Fibroblast of mammary gland (primary cell): ENCODE data around the gene MSI2.

Experiments used
- DNase-seq: peaks from one replicate; pipeline ENCODE4 v3.0.0-alpha.2; 2010; ENCODE audit warnings: low read depth
- H3K4me3 ChIP-seq: 2 replicates; pipeline ENCODE4 v1.5.1; 2011; ENCODE audit warnings: low read depth, mild to moderate bottlenecking, low read length, moderate library complexity; ENCODE audit not compliant: control insufficient read depth
- TF ChIP-seq, protein P1 (sequence below): conservative IDR thresholded peaks from 2 replicates; pipeline ENCODE4 v1.5.1; 2011; ENCODE audit warnings: low read depth, low read length, inconsistent platforms; ENCODE audit not compliant: control insufficient read depth, insufficient read depth

The MSI2 gene

DNA sequence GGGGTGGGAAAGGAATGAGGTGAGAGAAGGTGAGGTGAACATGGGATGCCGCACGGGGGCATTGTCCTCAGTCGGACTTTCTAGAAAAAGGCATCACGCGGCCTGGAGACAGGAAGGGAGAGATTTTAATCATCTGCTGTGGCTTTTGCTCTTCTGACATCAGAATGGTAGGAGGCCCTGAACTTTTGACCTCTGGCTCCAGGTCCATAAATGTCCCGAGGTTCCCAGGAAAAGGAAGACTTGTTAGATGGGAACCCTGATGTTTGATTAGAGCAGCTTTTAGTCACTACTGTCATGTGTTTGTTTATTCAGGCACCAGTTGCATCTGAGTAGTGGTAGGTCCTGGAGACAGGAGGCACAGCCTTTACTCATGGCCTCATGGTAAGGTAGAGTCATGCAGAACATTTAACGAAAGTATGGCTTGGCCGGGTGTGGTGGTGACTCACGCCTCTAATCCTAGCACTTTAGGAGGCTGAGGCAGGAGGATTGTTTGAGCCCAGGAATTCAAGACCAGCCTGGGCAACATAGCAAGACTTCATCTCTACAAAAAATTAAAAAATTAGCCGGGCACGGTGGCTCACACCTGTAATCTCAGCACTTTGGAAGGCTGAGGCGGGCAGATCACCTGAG is 203.1 kb downstream of the MSI2 start:
- DNase-seq, result peak; percentile 73
- TF ChIP-seq, protein P1, sequence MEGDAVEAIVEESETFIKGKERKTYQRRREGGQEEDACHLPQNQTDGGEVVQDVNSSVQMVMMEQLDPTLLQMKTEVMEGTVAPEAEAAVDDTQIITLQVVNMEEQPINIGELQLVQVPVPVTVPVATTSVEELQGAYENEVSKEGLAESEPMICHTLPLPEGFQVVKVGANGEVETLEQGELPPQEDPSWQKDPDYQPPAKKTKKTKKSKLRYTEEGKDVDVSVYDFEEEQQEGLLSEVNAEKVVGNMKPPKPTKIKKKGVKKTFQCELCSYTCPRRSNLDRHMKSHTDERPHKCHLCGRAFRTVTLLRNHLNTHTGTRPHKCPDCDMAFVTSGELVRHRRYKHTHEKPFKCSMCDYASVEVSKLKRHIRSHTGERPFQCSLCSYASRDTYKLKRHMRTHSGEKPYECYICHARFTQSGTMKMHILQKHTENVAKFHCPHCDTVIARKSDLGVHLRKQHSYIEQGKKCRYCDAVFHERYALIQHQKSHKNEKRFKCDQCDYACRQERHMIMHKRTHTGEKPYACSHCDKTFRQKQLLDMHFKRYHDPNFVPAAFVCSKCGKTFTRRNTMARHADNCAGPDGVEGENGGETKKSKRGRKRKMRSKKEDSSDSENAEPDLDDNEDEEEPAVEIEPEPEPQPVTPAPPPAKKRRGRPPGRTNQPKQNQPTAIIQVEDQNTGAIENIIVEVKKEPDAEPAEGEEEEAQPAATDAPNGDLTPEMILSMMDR, result no peak
- no peak overlapping the region for H3K4me3 ChIP-seq

DNA sequence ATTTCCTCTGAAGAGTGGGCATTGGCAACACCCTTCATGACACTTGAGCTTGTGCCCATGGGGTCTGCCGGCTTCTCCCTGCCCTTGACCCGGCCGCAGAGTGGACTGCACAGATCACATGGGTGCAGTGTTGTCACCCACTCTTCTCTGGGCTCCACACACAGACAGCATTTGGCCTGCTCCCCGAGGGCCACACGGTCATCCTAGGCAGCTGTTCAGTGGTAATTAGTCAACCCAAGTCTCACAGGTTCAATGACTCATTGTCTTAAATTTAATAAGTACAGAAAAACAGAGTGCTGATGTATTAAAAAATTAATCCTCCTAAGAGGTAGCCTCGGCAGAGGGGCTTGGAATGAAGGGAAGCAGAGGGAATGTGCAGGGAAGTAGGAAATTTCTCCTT is 204.8 kb downstream of the MSI2 start:
- TF ChIP-seq, protein P1, result no peak
- peak; percentile 51 for DNase-seq
- H3K4me3 ChIP-seq, result no peak overlapping the region

DNA sequence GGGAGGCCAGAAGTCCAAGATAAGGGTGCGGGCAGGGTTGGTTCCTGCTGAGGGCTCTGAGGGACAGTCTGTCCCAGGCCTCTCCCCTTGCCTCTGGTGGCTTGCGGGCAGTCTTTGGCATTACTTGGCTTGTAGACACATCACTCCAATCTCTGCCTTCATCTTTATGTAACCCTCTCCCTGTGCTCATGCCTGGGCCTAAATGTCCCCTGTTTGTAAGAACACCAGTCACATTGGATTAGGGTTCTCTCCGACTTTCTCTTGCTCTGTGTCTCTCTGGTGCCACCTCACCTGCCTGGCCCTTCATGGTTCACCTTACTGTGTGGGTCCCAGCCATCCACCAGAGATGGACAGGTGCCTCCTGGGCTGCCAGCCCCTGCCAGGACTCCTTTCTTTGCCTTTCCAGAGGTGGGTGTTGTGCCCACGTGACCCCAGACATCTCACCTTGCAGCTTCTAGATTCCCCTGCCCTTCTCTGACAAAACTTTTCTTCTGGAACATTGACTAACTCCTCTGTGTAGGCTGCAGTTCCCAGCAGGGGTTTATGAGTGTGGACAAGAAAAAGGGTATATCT is 205.8 kb downstream of the MSI2 start:
- no peak for DNase-seq
- TF ChIP-seq, protein P1, result no peak
- H3K4me3 ChIP-seq, result no peak overlapping the region

DNA sequence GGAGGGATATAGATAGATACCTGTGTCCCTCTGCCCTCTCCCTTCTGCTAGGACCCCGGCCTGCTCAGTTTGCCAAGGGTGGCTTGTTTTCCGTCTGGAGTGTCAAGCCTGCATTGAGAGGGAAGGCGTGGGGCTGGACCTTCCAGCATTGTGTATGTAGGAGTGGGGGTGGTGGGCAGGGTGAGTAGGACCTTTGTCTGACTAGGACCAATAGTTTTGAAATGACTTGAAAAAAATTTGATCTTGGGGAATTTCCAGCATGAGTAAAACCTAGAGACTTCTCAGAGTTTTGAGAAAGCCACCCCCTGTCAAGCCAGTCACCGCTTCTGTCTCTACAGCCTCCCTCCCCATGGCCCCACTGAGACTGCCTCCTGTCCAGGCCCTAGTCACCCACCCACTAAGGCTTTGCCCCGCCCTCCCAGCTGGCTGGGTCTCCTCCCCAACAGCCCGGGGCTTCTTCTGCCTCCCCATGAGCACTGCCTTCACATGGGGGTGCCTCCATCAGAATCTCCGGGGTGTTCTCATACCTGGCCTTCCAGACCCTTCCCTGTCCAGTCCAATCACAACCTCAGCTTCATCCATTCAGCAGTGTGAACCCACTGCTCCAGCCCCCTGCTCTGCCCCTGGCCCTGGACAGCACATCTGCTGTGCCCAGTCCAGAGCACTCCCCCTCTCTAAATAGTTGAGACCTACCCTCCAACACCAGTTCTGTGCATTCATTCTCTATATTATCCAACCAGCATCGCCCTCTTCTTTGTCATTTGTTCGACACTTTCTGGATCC is 207.0 kb downstream of the MSI2 start:
- TF ChIP-seq, protein P1, result no peak
- no peak overlapping the region for H3K4me3 ChIP-seq
- DNase-seq, result peak; percentile 74

DNA sequence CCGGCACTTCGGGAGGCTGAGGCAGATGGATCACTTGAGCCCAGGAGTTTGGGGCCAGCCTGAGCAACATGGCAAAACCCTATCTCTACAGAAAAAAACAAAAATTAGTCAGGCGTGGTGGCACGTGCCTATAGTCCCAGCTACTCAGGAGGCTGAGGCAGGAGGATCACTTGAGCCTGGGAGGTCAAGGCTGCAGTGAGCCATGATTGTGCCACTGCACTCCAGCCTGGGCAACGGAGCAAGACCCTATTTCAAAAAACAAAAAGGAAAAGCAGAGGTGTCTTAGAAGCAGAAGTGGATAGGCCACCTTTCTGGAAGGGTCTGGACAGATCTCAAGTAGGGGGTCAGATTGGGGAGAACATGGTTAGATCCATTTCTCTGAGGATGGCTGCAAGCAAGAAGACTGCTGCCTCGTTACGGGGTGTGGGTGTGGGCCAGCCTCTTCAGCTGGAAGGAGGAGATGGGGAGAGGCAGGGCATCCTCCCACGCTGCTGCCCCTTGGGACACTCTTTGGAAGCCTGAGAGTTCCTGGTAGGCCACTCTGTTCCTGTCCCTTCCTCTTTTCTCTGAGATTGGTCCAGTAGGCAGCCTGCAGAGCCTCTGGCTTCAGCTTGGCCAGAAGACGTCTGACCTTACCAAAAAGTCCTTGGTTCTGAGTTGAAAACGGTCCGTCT is 208.0 kb downstream of the MSI2 start:
- no peak overlapping the region for H3K4me3 ChIP-seq
- peak; percentile 25 for DNase-seq
- TF ChIP-seq, protein P1, result no peak

DNA sequence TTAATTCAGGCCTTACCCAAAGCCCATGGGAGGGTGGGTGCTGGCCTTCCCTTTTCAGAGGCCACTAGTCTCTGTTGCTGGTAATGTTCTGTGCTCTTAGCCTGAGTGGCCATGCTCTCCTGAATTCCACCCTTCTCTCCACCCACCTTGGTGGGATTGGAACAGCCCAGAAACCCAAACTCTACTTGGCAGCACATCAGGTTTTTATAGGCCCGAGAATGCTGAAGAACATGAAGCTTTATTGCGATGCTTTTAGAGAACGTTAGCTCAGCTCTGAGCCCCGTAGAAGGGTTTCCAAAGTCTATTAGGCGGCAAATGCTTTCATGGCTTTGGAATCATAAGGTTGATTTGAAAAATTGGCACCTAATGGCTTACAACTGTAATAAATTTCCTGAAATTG is 209.3 kb downstream of the MSI2 start:
- TF ChIP-seq, protein P1, result no peak
- no peak overlapping the region for H3K4me3 ChIP-seq
- DNase-seq, result no peak
